Memory B cell (primary cell): ENCODE measurements around the gene NFATC1.
"Not testable (repeated sequence)": the region's sequence is repeated elsewhere in the genome, so short reads cannot be mapped to it uniquely, and the experiment has no call there.

Experiments used
- ATAC-seq: fragments of 150-1000 bp; cut with Tn5 transposase; 2 replicates; pipeline ENCODE4 v1.10.0; 2021; ENCODE audit warnings: low read depth, mild to moderate bottlenecking, moderate library complexity
- DNase-seq, 2 donors: peaks; one replicate each; pipeline ENCODE4 v3.0.0; 2022; ENCODE audit warnings: low spot score in 2 of 2
- H3K27ac Mint-ChIP-seq: one replicate; pipeline ENCODE4 v1.8.0; 2022; ENCODE audit warnings: mild to moderate bottlenecking, moderate library complexity, mixed read lengths
- H3K27me3 Mint-ChIP-seq: one replicate; pipeline ENCODE4 v1.8.0; 2022; ENCODE audit warnings: mixed read lengths
- H3K36me3 Mint-ChIP-seq: one replicate; pipeline ENCODE4 v1.8.0; 2022; ENCODE audit warnings: mild to moderate bottlenecking, mixed read lengths
- H3K4me1 Mint-ChIP-seq: one replicate; pipeline ENCODE4 v1.8.0; 2022; ENCODE audit warnings: mixed read lengths
- H3K4me3 Mint-ChIP-seq: one replicate; pipeline ENCODE4 v1.8.0; 2022; ENCODE audit warnings: mild to moderate bottlenecking, moderate library complexity, mixed read lengths
- H3K9me3 Mint-ChIP-seq: one replicate; pipeline ENCODE4 v1.8.0; 2022; ENCODE audit warnings: mixed read lengths

Gene NFATC1

GRCh38 chr18:79493211-79493800 is 97.6 kb downstream of the NFATC1 start:
- H3K4me3 Mint-ChIP-seq, result no peak overlapping the region
- no peak for DNase-seq
- no peak overlapping the region for H3K27ac Mint-ChIP-seq
- H3K27me3 Mint-ChIP-seq, result no peaks in the 10 kb centered on the region
- H3K9me3 Mint-ChIP-seq, result peaks cover 4% of the 10 kb centered on the region
- peaks cover 21% of the 10 kb centered on the region for H3K4me1 Mint-ChIP-seq
- ATAC-seq, result no peak
- H3K36me3 Mint-ChIP-seq, result peaks cover 21% of the 10 kb centered on the region

GRCh38 chr18:79493801-79494211 is 98.1 kb downstream of the NFATC1 start:
- ATAC-seq (no peak), DNase-seq (no peak)
- Mint-ChIP-seq H3K4me3 (no peak overlapping the region), H3K27me3 (no peaks in the 10 kb centered on the region), H3K36me3 (peaks cover 25% of the 10 kb centered on the region), H3K9me3 (peaks cover 7% of the 10 kb centered on the region), H3K27ac (no peak overlapping the region), H3K4me1 (peaks cover 21% of the 10 kb centered on the region)

- peaks cover 35% of the 10 kb centered on the region for H3K36me3 Mint-ChIP-seq
- peak overlapping the region; percentile 93 for H3K27ac Mint-ChIP-seq
- no peak for DNase-seq
- H3K9me3 Mint-ChIP-seq, result peaks cover 13% of the 10 kb centered on the region
- peak overlapping the region; percentile 43 for H3K4me3 Mint-ChIP-seq
- H3K4me1 Mint-ChIP-seq, result peaks cover 21% of the 10 kb centered on the region
- no peaks in the 10 kb centered on the region for H3K27me3 Mint-ChIP-seq
- ATAC-seq, result no peak
These were observed 99.2 kb downstream of the NFATC1 start for GRCh38 chr18:79494936-79495335.

GRCh38 chr18:79495591-79496071 is 99.9 kb downstream of the NFATC1 start:
- Mint-ChIP-seq H3K9me3 (peaks cover 16% of the 10 kb centered on the region), H3K27ac (peak overlapping the region; percentile 93), H3K4me3 (peak overlapping the region; percentile 53), H3K36me3 (peaks cover 39% of the 10 kb centered on the region), H3K27me3 (no peaks in the 10 kb centered on the region), H3K4me1 (peaks cover 21% of the 10 kb centered on the region)
- DNase-seq (no peak), ATAC-seq (no peak)

- peak overlapping the region; percentile 53 for H3K4me3 Mint-ChIP-seq
- peak overlapping the region; percentile 93 for H3K27ac Mint-ChIP-seq
- peak; percentile 70 for ATAC-seq
These were observed 100.7 kb downstream of the NFATC1 start for GRCh38 chr18:79496237-79496977.

GRCh38 chr18:79496978-79497637 is 101.4 kb downstream of the NFATC1 start:
- H3K27me3 Mint-ChIP-seq, result no peaks in the 10 kb centered on the region
- peak overlapping the region; percentile 93 for H3K27ac Mint-ChIP-seq
- H3K4me1 Mint-ChIP-seq, result peaks cover 21% of the 10 kb centered on the region
- peak; percentile 74 for ATAC-seq
- peaks cover 16% of the 10 kb centered on the region for H3K9me3 Mint-ChIP-seq
- H3K36me3 Mint-ChIP-seq, result peaks cover 36% of the 10 kb centered on the region
- peak overlapping the region; percentile 55 for H3K4me3 Mint-ChIP-seq
- peak; percentile 51 to 67 for DNase-seq

More at GRCh38 chr18:79496237-79496977, 100.7 kb downstream of the NFATC1 start:
- H3K27me3 Mint-ChIP-seq, result no peaks in the 10 kb centered on the region
- H3K4me1 Mint-ChIP-seq, result peaks cover 21% of the 10 kb centered on the region
- peaks cover 36% of the 10 kb centered on the region for H3K36me3 Mint-ChIP-seq
- peak; percentile 22 to 35 for DNase-seq
- H3K9me3 Mint-ChIP-seq, result peaks cover 16% of the 10 kb centered on the region

GRCh38 chr18:79497638-79498081 is 101.9 kb downstream of the NFATC1 start:
- ATAC-seq, result peak; percentile 67
- peaks cover 38% of the 10 kb centered on the region for H3K36me3 Mint-ChIP-seq
- H3K9me3 Mint-ChIP-seq, result peaks cover 16% of the 10 kb centered on the region
- H3K27ac Mint-ChIP-seq, result peak overlapping the region; percentile 93
- H3K4me1 Mint-ChIP-seq, result peaks cover 21% of the 10 kb centered on the region
- no peak for DNase-seq
- peak overlapping the region; percentile 55 for H3K4me3 Mint-ChIP-seq
- no peaks in the 10 kb centered on the region for H3K27me3 Mint-ChIP-seq

- Mint-ChIP-seq H3K4me1 (peaks cover 23% of the 10 kb centered on the region), H3K4me3 (no peak overlapping the region), H3K36me3 (peaks cover 35% of the 10 kb centered on the region), H3K27ac (peak overlapping the region; percentile 47), H3K9me3 (peaks cover 16% of the 10 kb centered on the region), H3K27me3 (no peaks in the 10 kb centered on the region)
- no peak for ATAC-seq
- no peak for DNase-seq
These were observed 102.9 kb downstream of the NFATC1 start for GRCh38 chr18:79498662-79499061.

- Mint-ChIP-seq H3K27ac (no peak overlapping the region), H3K4me3 (no peak overlapping the region), H3K36me3 (peaks cover 33% of the 10 kb centered on the region), H3K4me1 (peaks cover 33% of the 10 kb centered on the region), H3K27me3 (no peaks in the 10 kb centered on the region), H3K9me3 (peaks cover 16% of the 10 kb centered on the region)
- no peak for ATAC-seq
- no peak for DNase-seq
These were observed 105.3 kb downstream of the NFATC1 start for GRCh38 chr18:79501006-79501405.

GRCh38 chr18:79502782-79503181 is 107.1 kb downstream of the NFATC1 start:
- ATAC-seq, result no peak
- Mint-ChIP-seq H3K4me3 (no peak overlapping the region), H3K27me3 (no peaks in the 10 kb centered on the region), H3K9me3 (peaks cover 13% of the 10 kb centered on the region), H3K4me1 (peaks cover 37% of the 10 kb centered on the region), H3K27ac (no peak overlapping the region), H3K36me3 (peaks cover 28% of the 10 kb centered on the region)
- no peak for DNase-seq

GRCh38 chr18:79503406-79503805 is 107.7 kb downstream of the NFATC1 start:
- H3K4me3 Mint-ChIP-seq, result no peak overlapping the region
- peaks cover 11% of the 10 kb centered on the region for H3K9me3 Mint-ChIP-seq
- DNase-seq (no peak), ATAC-seq (no peak)
- H3K27me3 Mint-ChIP-seq, result no peaks in the 10 kb centered on the region
- no peak overlapping the region for H3K27ac Mint-ChIP-seq
- peaks cover 41% of the 10 kb centered on the region for H3K4me1 Mint-ChIP-seq
- H3K36me3 Mint-ChIP-seq, result peaks cover 24% of the 10 kb centered on the region

- no peak for DNase-seq
- ATAC-seq, result no peak
- Mint-ChIP-seq H3K36me3 (peaks cover 19% of the 10 kb centered on the region), H3K4me3 (peak overlapping the region; percentile 4), H3K27ac (peak overlapping the region; percentile 79), H3K4me1 (peaks cover 46% of the 10 kb centered on the region), H3K9me3 (peaks cover 9% of the 10 kb centered on the region), H3K27me3 (no peaks in the 10 kb centered on the region)
These were observed 108.3 kb downstream of the NFATC1 start for GRCh38 chr18:79504034-79504433.

GRCh38 chr18:79504495-79504894 is 108.8 kb downstream of the NFATC1 start:
- not testable (repeated sequence) for H3K27me3 Mint-ChIP-seq, ATAC-seq, H3K4me3 Mint-ChIP-seq, DNase-seq, H3K9me3 Mint-ChIP-seq
- H3K36me3 Mint-ChIP-seq, result peaks cover 17% of the 10 kb centered on the region
- peak overlapping the region; percentile 79 for H3K27ac Mint-ChIP-seq
- H3K4me1 Mint-ChIP-seq, result peaks cover 51% of the 10 kb centered on the region

- H3K27me3 Mint-ChIP-seq, ATAC-seq, DNase-seq, H3K9me3 Mint-ChIP-seq: not testable (repeated sequence)
- Mint-ChIP-seq H3K27ac (peak overlapping the region; percentile 93), H3K4me1 (peaks cover 56% of the 10 kb centered on the region), H3K4me3 (peak overlapping the region; percentile 8), H3K36me3 (peaks cover 12% of the 10 kb centered on the region)
These were observed 109.7 kb downstream of the NFATC1 start for GRCh38 chr18:79505465-79505864.
